GM19193 (cell line): Measurements from ENCODE around the gene FGF18.

Source experiments
- POLR2A ChIP-seq: IDR thresholded peaks from 4 replicates; pipeline ENCODE4 v1.6.1; 2011; ENCODE audit not compliant: insufficient read depth, insufficient read length; ENCODE audit errors: extremely low read depth

FGF18 gene

DNA sequence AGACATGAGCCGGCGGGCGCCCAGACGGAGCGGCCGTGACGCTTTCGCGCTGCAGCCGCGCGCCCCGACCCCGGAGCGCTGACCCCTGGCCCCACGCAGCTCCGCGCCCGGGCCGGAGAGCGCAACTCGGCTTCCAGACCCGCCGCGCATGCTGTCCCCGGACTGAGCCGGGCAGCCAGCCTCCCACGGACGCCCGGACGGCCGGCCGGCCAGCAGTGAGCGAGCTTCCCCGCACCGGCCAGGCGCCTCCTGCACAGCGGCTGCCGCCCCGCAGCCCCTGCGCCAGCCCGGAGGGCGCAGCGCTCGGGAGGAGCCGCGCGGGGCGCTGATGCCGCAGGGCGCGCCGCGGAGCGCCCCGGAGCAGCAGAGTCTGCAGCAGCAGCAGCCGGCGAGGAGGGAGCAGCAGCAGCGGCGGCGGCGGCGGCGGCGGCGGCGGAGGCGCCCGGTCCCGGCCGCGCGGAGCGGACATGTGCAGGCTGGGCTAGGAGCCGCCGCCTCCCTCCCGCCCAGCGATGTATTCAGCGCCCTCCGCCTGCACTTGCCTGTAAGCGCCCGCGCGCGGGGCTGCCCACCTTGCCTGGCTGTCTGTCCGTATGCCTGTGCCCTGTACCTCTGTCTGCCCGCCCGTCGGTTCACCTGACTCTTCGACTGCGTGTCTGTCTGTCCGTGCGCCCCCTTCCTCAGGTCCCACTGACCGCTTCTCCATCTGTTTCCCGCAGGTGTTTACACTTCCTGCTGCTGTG is 412 bp downstream of the FGF18 start:
- TF ChIP-seq POLR2A: no peak

DNA sequence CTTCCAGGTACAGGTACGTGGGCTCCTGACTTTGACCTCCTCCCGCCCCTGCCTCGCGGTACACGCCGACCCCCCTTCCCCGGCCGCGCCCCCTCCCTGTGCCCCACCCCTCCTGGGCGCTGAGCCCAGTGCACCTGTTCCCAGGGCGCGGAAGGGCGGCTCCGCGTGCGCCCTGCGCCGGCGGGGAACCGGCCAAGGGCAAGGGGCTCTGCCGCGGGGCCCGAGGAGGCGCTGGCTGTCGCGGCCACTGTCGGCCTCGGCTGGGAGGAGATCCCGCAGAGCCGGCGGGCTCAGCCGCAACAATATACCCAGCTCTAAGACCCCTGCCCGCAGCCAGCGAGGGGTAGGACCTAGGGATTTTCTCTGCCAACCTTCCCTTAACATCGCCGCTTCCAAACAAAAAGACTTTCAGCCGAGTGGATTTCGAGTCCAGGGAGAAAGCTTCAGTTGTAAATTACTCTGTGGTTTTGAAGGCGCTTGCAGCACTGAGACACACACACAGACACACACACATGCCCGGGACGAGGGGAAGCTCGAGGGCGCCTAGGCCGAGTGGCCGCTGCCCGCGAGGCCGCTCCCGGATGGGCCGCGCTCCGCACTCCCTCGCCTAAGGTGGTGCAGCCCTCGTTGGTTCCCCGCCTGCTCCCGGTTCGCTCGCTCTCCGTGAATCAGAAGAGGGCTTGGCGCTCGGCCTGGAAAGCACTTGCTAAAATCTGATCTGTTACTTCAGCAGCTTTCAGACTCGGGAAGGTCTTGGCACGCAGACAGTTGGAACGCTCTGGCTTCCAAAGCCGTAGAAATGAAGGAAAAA is 1.2 kb downstream of the FGF18 start:
- no peak for TF ChIP-seq POLR2A

DNA sequence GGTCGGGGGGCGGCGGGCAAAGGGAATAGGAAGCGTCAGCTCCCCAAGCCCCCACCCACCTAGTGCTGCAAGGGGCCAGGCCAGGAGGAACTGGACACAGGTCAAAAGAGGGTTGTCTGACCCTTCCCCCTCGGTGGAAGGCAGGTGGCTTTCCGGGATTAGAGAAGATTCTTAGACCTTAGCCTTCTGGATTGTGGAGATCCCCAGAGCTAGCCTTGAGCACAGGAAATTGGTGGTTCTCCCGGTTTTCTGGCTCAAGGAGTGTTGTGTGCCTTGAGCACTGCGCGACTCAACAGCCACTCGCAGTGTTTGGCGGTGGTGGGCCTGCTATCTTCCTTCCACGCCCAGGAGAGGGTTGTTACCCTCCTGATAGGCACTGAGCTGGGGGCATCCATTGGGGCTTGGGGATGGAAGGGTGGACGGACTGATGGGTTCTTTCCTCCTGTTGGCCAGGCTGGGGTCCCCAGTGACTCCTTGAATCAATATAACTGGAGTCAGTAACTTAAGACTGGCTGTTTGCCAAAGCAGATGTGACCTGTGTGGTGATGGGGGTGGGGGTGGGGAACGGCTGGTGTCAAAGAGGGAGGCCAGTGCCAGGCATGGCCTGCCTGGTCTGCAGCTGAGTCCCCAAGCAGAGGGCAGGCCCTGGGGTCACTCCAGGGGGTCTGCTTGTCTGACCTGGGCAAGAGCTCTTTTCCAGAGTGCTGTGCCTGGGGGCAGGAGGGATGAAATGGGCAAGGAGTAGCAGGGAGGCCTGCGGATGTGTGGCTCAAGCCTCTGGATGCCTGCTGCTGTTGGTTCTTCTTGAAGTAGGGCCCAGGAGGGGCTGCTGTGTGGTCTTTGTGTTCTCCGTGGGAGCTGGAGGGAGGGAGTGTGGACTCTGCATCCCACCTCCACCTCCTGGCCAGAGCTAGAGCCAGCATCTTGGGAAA is 2.1 kb downstream of the FGF18 start:
- TF ChIP-seq POLR2A: no peak

DNA sequence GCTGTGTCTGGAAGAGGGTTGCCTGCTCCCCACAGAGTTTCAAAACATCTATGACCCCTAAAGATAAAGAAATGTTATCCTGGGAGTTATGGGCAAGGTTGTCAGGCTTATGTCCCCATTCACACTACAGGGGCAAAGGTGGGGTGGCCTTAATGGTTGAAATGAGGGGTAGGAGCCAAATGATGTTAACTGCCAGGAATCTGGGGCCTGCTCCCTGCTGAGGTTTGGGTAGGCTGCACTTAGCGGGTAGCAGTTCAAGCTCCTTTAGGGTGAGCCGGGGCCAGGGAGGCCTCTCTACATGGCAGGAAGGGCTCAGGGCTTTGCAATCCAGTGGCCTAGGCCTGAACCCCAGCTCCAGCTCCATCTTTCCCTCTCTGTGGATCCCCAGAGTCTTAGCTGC is 3.0 kb downstream of the FGF18 start:
- TF ChIP-seq POLR2A: no peak

DNA sequence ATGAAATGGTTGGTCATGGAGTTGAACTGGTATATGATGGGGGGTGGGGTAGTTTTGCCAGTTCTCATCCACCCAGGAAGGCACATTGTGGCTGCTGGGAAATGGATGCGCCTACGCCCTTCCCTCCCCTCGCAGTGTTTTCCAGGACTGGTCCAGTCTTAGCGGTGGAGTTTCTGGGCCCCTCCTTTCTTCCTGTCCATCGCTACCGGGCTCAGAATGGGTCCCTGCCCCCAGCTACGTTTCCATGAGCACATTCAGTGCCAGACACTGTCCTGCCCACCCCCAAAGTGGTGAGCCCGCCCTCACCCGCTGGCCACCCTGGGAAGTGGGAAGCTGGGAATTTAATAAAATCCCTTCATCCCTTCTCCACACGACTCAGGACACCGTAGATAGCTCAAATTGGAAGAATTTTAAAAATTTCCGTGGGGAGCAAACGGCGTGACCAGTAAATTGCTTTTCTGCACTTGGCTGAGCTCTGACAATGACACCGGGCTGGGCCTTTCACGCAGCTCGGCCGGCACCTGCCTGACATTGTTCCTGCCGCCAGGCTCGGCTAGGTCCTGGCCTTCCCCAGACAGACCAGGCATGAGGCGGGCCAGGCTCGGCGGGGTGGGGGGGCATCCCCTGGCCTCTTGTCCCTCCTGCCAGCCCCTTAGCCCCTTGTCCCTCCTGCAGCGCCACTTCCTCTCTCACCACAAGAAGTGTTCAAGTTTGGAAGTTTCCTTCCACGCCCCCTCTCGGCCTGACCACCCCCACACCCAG is 3.6 kb downstream of the FGF18 start:
- TF ChIP-seq POLR2A: no peak

DNA sequence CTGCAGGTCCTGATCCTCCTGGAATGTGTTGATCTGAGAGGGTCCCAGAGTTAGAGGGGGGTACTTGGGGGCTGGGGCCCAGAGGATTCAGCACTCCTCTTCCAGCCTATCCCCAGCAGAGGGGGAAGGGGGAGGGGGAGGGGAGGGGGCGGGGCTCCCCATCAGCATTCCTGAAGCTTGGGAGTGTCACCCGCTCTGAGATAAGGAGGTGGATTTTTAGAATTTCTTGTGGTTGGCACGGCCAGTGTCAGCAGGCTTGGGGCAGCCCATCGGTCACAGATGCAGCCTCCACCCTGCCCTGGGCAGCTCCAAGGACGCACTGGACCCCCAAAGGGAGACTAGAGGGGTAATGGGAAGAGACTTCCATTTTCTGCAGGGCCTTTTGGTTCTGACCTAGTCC is 5.3 kb downstream of the FGF18 start:
- TF ChIP-seq POLR2A: no peak

DNA sequence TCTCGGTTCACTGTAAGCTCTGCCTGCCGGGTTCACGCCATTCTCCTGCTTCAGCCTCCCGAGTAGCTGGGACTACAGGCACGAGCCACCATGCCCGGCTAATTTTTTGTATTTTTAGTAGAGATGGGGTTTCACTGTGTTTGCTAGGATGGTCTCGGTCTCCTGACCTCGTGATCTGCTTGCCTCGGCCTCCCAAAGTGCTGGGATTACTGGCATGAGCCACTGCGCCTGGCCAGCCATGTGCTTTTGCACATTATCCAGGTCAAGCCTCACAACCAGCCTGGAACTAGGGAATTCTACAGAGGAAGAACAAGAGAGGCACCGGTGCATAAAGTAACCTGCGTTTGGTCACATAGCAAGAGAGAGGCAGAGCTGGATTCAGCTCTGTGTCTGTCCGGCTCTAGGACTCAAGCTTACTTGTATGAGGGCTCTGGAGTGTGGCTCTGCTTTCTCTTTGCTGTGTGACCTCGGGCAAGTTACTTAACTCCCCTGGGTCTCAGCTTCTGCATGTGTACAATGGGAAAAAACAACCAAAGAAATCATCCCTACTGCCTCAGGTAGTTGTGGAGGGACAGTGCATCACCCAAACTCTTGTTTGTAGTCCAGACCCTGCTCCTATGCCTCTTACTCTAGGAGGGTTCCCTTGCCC is 6.3 kb downstream of the FGF18 start:
- TF ChIP-seq POLR2A: no peak

DNA sequence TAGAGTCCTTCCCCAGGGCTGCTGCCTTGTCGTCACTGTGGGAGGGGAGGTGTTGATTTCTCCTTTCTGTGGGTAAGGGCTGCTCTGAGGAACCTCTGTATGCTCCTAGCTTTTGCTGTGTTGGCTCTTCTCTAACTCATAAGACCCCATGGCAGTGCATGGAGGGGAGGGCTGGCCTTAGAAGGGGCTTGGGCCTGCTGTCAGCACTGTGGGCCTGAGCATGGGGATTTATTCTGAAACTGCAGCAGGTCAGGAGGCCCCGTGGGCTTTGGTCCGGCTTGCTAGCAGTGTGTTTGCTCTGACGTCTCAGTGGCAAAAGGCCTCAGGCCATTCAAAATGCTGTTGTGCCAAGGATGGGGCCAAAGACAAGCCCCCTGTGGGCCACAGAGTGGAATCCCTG is 6.8 kb downstream of the FGF18 start:
- TF ChIP-seq POLR2A: no peak

DNA sequence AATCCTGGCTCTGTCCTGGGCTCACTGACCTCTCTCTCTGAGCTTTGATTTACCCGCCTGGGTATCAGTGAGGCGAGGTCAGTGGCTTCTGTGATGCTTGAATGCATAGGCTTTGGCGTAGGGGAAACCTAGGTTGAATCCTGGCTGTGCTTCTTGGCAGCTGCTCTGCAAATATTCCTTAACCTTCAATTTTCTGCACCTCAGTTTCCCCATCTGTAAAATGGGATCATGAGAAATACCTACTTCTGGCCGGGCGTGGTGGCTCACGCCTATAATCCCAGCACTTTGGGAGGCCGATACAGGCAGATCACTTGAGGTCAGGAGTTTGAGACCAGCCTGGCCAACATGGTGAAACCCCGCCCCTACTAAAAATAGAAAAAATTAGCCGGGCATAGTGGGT is 7.2 kb downstream of the FGF18 start:
- no peak for TF ChIP-seq POLR2A

DNA sequence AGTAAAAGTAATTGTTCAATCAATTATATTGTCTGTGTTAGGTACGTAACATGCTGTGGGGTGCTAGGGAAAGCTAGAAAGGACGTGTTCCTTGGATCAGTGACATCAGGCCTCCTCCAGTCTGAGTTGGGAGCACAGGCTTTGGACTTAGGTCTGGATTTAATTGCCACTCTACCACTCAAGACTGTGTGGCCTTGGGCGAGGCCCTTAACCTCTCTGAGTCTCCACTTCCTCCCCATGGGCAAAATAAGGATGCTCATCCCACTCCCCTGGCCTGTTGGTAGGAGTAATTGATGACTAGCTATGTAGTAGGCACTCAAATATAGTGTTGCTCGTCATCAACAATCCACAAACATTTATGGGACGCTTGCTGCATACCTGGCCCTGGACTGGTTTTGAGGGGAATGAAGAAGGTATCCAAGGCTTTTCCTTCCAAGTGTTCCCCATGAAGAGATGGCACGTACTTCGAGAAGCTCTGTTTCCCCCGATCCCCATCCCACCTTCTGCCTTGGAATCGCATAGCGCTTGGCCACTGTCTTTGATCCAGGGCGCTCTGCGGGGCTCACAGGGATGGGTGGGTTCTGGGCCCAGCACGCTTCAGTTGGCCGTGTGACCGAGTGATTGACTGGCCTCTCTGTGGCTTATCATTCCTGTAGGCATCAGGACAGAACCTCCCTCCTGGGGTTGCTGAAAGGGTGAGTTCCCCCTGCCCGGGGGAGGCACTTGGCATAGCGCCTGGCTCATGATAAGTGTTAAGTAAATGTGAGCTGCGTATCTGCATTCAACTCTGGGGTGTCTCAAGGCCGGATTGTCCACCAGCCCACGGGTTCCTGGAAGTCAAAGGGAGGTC is 8.1 kb downstream of the FGF18 start:
- no peak for TF ChIP-seq POLR2A

DNA sequence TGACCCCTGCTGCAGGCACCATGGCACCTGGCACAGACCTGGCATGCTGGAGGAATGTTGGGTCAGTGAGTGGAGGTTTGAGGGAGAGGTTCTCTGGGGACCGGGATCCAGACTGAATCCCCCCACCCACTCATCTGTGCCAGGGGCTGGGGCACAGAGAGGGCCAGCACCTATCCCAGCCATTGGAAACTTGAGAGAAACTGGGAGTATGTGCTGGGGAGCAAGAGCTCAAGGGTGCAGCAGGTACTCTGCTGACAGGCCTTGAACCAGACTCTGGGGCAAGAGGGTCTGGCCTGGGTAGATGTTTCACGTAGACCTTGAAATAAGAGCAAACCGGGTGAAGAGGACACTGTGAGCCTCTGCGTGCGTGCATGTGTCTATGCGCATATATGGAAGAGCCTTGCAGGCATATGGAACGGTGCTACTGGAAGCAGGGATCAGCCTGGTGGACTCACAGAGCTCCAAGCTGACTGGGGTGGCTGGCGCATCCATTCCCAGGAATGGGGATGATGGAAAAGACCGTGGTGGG is 8.8 kb downstream of the FGF18 start:
- no peak for TF ChIP-seq POLR2A

DNA sequence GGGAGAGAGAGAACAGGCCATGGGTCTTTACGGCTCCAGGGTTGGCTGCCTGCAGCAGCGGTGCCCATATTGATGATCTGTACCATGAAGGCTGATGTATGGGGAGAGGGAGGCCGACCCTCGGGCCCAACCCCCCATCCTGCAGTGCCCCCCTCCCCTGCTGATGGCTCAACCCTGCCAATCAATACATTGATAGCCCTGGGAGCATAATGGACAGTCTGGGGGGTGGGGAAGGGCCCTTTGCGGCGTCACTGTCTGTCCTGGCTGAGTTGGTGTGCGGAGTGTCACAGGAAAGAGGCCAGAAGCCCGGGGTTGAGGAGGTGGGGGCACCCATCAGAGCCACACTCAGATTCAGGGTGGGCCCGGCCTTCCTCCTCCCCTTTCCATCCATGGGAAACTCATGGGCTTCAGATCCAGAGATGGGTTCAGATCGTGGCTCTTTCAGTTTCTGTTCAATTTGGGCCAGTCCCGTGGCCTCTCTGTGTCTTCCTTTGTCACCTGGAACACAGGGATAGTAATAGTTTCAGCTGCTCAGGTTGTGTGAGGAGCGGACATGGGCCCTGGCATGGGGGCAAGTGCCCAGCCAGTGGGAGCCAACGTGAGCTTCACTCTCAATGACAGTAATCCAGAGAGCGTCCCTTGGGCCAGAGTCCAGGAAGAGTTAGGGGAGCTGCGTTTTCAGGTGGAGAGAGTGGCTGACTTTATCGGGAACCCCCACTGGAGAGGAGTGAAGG is 9.5 kb downstream of the FGF18 start:
- no peak for TF ChIP-seq POLR2A
